NCI-H82 treated with DMSO at 0.1 percent for 48 hours (cell line): Measurements from ENCODE around the gene RPP25.
"Not testable (repeated sequence)": the region's sequence is repeated elsewhere in the genome, so short reads cannot be mapped to it uniquely, and the experiment has no call there.

Experiments used
- DNase-seq: peaks from one replicate; lab custom pipeline; 2025; ENCODE audit not compliant: unreplicated experiment; lab: John Stamatoyannopoulos, UW

The RPP25 gene

DNA sequence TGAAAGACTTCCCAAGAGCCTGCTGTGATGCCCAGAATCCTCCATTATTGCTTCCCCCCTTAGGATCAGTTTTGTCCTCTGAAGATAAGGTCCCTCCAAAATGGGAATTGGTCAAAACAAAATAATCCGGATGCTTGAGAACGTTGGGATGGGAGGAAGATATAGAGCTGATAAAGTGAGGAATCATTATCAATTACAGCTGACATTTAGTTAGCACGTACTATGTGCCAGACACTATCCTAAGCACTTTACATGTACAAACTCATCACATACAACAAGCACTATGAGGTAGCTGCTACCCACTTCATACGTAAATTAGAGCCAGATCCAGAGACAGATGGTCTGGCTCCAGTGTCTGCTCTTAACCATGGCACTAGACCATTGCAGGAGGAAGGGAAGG lies 6.6 kb upstream of the RPP25 start:
- no peak for DNase-seq

DNA sequence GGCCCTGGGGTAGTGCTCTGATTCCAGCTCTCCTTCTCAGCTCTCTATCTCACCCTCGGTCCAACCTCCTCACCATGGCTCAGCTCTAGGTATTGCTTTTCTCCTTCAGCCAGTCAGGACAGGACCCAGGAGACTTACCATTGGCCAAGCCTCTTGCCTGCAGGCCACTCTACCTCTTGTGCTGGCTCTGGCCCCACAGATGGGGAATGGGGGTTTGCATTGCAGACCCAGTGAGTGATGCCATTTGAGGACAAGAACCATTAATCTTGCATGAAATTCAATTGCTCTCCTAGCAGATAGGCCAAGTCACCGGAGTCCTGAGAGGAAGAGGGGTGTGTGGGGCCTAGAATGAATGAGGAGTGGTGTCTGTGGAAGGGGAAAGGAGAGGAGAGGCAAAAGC lies 6.1 kb upstream of the RPP25 start:
- DNase-seq: no peak

DNA sequence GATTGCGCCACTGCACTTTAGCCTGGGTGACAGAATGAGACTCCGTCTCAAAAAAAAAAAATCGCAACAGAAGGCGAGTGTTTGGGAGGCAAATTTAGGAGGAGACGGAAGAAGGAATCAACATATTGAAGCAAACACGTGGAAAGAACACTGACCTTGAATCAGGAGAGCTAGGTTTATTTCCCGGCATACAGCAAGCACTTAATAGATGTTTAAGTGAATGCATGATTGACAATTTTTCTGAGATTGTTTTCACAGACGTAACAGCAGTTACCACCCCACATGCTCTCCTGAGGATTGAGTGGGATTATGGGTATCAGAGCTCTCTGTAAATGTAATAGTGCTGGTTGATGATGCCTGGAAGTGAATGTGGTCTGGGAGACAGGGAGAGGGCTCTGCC lies 5.6 kb upstream of the RPP25 start:
- no peak for DNase-seq

DNA sequence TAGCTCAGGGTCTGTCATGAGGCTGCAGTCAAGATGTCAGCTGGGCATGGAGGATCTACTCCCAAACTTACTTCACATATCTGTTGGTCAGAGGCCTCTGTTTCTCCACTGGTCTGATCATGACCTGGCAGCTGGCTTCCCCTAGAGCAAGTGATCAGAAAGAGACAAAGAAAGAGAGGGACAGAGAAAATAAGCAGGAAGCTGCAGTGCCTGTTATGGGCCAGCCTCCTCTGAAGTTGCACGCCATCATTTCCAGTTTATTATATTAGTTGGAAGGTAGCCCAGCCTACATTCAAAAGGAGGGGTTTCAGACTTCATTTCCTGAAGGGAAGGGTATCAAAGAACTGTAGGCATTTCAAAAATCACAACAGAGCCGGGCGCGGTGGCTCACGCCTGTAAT lies 5.0 kb upstream of the RPP25 start:
- DNase-seq: no peak

DNA sequence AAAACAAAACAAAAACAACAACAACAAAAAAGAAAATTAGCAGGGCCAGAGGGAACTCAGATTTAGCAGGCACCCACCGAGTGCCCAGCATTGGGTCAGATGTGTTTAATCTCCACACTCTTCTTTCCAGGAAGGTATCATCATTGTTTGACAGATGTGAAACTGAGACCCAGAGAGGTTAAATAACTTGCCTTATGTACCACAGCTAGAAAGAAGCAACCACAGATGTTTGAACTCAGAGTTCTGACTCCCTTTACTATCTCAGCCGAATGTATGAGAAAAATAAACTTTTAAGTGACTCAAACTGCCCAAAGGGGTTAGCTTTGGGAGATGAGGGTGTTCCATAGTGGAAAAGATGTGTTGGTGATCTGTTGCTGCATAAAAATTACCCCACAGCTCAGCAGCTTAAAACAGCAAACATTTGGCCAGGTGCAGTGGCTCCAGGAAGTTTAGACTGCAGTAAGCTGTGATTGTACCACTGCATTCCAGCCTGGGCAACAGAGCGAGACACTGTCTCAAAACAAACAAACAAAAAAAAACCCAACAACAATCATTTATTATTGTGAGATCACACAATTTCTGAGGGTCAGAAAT lies 4.5 kb upstream of the RPP25 start:
- no peak for DNase-seq

DNA sequence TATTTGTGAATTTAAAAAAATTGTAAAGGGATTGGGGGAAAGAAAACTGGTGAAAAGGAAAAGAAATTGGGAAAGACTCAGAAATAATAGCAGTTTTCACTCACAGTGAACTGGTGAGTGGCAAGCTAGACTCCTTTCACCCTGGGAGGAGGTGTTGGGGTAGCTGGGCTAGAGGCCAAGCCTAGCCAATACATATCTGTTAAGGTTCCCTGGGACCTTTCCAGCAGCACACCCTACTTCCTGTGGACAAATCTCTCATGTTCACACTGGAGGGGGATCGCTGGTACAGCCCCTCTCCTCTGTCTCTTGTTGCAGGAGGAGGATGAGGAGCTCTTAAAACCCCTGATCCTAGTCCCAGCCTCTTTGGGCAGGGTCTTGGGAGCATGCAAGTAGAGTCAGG lies 3.7 kb upstream of the RPP25 start:
- DNase-seq: no peak

DNA sequence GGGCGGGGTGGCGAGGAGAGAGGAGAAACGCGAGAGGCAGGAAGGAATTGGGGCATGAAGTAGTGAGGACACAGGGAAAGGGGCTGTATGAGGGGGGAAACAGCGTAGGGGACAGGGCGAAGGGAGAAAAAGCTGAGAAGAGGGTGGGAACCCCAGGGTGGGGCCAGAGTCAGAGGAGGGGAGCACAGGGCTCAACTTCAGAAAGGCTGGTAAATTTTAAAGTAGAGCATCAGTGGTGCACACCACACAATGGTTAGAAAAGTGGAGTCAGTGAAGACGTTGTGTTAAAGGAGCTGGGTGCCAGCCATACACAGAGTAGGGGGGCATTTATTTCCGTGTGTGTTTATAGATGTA lies 3.0 kb upstream of the RPP25 start:
- no peak for DNase-seq

DNA sequence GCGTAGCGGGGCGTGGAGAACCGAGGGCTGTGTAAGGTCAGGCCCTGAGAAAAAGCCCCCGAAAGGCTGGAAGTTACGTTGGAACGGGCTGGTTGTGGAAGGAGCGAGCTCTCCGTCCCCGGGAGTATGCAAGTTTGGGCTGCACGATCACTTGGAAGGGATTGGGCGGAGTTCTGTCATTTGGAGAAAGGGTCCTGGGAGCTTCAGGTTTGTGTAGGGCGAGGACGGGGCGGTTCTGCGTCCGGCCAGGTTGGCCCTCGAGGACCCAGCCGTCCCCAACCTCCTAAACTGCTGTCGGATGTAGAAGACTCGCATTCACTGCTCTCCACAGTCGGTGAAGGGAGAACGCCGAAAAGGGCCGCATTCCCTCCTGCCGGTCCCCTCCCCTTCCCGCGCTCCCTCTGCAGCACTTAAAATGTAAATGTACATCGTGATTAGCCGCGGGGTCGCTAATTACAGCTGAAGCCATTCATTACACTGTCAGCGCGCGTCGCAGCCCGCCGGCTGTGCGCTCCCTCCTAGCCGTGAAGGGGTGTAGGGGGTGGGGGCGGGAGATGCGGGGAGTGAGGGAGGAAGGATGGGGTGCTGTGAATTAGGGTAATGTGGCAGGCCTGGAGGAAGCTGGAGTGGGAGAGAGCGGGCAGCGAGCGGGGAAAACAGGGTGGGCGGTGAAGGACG lies 2.5 kb upstream of the RPP25 start:
- DNase-seq: no peak

DNA sequence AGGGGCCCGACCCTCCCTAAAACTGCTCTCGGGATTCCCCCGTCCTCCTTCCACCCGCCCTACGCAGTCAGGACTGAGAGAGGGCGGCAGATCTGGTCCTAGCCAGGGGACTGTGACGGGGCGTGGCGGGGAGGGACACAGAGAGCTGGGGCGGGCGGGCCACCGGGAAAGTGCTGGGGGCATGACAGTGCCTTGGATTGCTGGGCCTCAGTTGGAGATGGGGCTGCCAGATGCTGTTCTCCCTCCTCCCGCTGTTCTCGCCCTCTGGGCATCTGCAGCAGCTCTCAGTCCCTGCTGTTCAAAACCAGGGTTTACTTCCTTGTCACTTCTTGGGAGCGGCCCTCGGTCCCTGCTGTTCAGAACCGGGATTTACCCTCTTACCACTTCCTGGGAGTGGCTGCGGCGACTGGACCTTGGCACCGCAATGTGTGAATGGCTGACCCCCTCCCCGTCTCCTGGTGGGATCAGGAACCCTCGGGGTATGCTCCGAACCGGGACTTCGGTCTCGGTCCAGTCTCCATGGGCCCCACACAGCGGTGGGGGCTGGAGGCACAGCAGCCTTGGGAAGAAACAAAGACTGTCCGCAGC lies 1.8 kb upstream of the RPP25 start:
- peak; percentile 16 for DNase-seq

DNA sequence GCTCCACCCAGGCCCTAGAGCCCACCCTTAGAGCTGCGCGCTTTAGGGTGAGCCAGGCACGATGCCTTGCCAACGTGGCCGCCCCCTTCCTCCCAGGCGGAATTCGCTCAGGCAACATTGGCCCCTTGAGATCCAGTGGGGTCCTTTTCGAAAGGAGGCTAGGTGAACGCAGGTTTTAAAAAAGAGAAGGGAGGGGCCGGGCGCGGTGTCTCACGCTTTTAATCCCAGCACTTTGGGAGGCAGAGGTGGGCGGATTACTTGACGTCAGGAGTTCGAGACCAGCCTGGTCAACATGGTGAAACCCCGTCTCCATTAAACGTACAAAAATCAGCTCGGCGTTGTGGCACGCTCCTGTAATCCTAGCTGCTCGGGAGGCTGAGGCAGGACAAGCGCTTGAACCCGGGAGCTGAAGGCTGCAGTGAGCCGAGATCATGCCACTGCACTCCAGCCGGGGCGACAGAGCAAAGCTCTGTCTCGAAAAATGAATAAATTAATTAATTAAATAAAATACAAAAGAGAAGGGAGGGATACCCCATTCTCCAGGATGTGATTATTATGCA lies 984 bp upstream of the RPP25 start:
- DNase-seq: no peak

DNA sequence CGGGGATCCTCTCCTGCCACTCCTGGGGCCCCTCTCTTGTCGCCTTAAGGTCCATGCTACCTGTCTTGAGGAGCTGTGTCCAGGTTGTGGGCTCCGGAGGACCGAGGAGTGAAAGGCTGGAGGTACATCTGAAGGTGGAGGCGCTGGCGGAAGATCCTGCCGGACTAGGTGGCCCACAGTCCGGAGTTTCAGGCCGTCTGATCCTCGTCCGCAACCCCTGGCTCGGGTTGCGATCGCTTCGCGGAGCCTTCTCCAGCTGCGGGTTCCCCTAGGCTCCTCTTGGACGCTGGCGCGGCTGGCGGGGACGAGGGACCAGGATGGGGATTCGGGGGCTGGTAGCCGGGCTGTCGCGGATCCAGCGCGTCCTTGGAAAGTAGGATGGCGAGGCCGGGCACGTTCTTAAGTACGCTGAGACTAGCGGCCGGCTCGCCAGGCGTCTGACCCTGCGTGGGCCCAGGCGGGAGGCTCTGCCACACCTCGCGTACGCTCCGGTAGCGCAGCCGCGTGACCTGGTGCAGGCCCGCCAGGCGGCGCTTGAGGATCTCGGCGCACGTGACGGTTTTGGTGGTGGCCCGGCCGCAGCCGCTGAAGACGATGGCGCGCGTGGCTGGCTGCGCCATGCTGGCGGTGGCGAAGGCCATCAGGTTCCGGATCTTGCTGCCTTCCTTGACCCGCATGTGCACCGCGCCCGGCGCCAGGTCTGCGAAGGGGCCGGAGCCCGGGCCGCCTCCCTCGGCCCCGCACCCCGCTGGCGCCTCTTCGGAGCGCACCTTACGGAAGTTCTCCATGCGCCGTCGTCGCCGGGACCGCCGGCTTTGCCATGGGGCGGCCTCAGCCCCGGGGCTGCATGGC lies 550 bp downstream of the RPP25 start:
- DNase-seq: peak; percentile 58

DNA sequence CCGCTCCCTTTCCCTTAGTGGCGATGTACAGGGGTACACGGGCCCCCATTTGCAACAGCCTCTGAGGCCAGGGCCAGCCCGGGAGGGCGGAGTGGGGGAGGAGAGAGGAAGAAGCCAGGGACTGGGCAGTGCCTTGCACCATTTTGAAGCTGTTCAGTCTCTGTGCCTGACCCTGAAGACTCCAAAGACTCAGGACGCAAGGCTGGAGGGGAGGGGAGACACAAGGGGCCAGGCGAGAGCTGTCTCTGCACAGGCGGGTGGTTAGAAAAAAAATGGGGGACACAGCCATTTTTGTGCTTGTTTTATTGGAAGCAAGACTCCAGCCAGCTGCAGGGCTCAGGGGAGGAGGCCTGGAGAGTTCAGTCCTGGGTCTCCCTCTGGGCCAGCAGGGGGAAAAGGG lies 1.6 kb downstream of the RPP25 start:
- DNase-seq: no peak

DNA sequence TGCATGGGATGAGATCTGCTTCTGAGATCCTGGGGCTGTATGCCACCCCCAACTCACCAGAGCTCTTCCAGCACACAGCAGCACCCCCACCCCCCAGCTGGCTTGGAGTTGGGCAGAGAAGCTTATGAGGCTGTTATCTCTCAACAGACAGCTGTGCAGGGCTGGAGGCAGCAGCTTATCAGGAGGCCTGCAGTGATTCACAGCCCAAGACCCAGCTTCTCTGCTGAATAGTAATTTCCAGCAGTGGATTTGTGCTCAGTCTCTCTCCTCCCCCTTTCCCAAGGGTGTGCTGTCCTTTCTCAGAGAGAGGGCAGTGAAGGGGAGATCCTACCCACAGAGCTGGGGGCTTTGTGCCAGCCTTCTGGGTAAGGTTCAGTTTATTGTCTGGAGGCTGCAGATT lies 2.1 kb downstream of the RPP25 start:
- DNase-seq: peak; percentile 69

DNA sequence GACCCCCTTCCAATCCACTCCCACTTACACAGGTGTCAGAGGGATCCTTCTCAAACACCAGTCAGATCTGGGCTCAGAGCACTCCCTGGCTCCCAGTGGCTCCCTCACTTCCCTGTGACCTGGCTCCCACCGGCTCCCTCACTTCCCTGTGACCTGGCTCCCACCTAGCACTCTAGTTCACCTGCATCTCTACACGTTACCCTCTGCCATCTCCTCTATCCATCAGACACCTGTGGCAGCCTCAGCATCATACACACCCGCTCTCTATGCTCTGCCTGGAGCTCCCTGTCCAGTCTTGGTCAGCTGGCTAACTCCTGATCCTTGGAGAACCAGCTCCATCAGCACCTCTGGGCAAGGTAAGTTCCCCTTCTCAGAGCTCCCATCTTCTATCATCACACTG lies 5.6 kb downstream of the RPP25 start:
- no peak for DNase-seq

DNA sequence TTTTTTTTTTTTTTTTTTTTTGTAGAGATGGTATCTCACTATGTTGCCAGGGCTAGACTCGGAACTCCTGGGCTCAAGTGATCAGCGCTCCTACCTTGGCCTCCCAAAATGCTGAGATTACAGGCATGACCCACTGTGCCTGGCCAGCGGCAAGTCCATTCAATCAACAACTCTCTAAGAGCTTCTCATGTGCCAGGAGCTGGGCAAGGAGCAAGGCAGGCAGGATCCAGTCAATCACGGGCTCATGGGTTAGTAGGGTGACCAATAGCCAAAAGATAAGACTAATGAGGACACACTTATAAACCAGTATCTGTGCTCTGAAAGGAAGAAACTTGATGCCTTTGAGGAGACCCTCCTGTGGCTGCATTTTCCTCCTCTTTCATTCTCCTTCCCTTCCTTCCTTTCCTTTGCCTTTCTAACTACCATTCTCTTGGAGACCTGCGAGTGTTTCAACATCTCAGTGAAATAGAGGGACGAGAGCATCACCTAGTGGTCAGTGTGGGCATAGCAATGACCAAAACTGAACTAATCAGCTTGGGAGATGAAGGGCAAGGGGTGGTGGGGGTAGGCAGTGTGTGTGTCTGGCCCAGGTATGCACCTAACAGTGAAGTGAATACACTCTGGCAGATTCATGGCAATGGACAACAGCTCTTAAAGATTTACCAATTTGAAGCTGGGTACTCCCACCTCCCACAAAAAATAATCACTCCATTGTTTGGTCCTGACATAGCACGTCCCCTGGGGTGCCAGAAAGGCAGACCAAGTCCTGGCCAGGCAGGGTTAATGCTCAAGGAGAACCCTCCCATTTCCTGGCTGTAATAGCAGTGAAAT lies 6.3 kb downstream of the RPP25 start:
- DNase-seq: peak; percentile 65

DNA sequence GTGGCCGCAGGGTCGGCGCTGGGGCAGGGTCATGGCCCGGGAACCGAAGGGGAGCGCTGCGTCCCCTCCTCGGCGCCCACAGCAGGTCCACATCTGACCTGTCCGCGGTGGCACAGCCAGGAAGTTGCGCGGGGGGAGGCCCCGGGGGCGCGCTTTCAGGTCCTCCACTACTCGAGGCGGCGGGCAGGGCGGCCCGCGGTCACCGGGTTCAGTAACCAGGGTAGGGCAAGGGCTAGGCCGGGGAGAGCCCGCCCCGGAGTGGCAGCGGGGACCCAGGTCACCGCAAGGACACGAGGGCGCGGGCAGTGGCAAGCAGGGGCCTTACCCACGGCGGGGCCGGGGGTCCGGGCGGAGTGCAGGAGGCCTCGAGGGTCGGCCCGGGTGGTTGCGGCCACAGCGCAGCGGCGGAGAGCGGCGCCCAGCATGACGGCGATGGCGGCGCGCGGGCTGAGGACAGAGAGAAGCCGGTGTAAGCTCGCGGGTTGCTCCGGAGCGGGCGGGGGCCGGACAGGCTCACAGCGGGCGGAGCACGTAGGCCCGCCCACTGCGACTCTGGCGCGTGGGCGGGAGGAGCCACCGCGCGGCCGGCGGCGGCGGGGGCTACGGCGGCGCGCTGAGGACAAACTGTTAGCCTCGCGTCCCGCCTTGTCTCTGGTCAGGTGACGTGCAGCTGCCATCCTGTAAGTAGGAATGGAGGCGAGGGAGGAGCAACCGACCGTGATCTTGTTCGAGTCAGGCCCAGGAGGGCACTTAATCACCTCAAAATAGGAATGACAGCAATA lies 18.8 kb downstream of the RPP25 start, which contains the start of gene COX5A:
Gene COX5A (minus strand): TSS at position 484 of the 782 bp plus-strand sequence. CDS start 59 bp downstream, at position 425.
- DNase-seq: peak; percentile 79

DNA sequence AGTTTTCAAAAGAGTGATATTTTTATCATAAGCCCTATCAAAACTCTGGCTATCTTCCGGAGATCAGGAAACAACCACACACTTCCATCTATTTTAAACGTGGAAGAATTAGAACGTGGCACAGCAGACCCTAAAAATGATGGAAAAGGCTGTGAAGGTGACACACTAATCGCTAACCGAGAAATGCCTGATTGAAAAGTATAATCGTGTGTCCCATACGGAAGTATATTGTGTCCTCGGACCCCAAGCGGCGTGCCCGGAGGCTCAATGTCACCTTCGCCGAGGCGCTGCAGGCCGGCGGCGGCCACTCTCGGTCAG lies 19.3 kb downstream of the RPP25 start:
- no peak for DNase-seq

DNA sequence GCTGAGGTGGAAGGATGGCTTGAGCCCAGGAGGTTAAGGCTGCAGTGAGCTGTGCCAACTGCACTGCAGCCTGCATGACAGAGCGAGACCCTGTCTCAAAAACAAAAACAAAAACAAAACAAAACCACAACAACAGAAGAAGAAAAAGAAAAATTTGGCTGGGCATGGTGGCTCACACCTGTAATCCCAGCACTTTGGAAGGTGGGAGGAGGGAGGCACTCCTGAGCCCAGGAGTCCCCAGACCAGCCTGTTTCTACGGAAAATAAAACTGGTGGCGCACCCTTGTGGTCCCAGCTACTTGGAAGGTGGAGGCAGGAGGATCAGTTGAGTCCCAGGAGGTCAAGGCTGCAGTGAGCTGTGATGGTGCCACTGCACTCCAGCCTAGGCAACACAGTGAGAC lies 21.4 kb downstream of the RPP25 start:
- DNase-seq: not testable (repeated sequence)

DNA sequence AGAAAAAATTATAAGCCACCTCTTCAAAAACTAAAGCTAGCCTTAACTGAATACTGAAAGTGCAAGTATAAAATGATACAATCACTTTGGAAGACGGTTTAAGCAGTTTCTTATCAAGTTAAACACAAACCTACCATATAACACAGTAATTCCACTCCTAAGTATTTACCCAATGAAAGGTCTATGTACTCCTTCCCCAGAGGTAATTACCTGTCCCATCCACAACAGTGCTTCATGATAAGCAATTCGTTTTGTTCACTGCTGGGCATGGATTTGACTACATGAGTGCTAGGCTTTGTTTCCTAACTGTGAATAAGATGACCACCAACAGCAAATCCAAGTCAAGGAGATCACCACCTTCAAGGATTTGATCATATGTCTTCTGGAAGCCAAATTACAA lies 23.0 kb downstream of the RPP25 start:
- no peak for DNase-seq

DNA sequence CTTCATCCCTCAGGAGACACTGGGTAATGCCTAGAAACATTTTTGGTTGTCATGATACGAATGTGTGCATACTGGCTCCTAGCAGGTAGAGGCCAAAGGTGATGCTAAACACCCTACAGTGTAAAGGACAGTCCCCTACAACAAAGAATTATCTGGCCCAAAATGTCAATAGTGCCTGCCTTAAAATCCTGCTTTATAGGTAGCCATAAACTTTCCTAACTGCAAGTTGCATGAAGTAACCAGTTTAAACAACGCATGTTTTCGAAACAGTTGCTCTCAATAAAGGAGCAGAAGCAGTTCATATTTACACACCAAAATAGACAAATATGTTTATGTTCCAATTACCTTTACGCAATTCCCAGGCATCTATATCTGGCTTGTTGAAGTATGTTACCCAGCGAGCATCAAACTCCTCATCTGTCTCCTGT lies 27.8 kb downstream of the RPP25 start:
- DNase-seq: no peak
